Smooth muscle cell (in vitro differentiated cells): ENCODE results near the gene ALKBH2. TPM values are rescaled to one million over a fixed set of nuclear protein-coding genes. Genes with fewer than 3 reads are reported as not detected.
A peak's percentile ranks its signal among the peaks of the same experiment; 100 is the strongest.

Experiments
- DNase-seq: peaks from one replicate; lab custom pipeline; 2025; ENCODE audit not compliant: unreplicated experiment; lab: John Stamatoyannopoulos, UW
- H2AFZ ChIP-seq: fragments of 200-600 bp; sonication (generic); 2 replicates; pipeline ENCODE4 v1.6.0; 2016; ENCODE audit warnings: antibody characterized with exemption, low read depth, mild to moderate bottlenecking
- H3F3A ChIP-seq: fragments of 200-600 bp; sonication (generic); 2 replicates; pipeline ENCODE4 v1.6.0; 2017; ENCODE audit warnings: antibody characterized with exemption, low read depth
- H3K27ac ChIP-seq: fragments of 200-600 bp; sonication (generic); 2 replicates; pipeline ENCODE4 v1.5.1; 2016; ENCODE audit warnings: low read depth, mild to moderate bottlenecking
- H3K27me3 ChIP-seq: fragments of 200-600 bp; sonication (generic); 2 replicates; pipeline ENCODE4 v1.6.1; 2016; ENCODE audit warnings: low read depth, mild to moderate bottlenecking
- H3K36me3 ChIP-seq: fragments of 200-600 bp; sonication (generic); 2 replicates; pipeline ENCODE4 v1.5.1; 2016; ENCODE audit warnings: low read depth
- H3K4me1 ChIP-seq: fragments of 200-600 bp; sonication (generic); 2 replicates; pipeline ENCODE4 v1.5.1; 2016; ENCODE audit warnings: low read depth
- H3K4me2 ChIP-seq: fragments of 200-600 bp; sonication (generic); 2 replicates; pipeline ENCODE4 v1.6.0; 2016; ENCODE audit warnings: mild to moderate bottlenecking
- H3K4me3 ChIP-seq: fragments of 200-600 bp; sonication (generic); 2 replicates; pipeline ENCODE4 v1.5.1; 2016; ENCODE audit warnings: mild to moderate bottlenecking
- H3K79me2 ChIP-seq: fragments of 200-600 bp; sonication (generic); 2 replicates; pipeline ENCODE4 v1.6.0; 2016; ENCODE audit warnings: low read depth, mild to moderate bottlenecking
- H3K9ac ChIP-seq: fragments of 200-600 bp; sonication (generic); 2 replicates; pipeline ENCODE4 v1.6.0; 2016; ENCODE audit warnings: low read depth
- H3K9me3 ChIP-seq: fragments of 200-600 bp; sonication (generic); replicated peaks from 2 replicates; pipeline ENCODE4 v1.5.1; 2016; ENCODE audit warnings: low read depth
- H4K20me1 ChIP-seq: fragments of 200-600 bp; sonication (generic); 2 replicates; pipeline ENCODE4 v1.6.0; 2016; ENCODE audit warnings: low read depth
- CTCF ChIP-seq: fragments of 200-600 bp; sonication (generic); IDR thresholded peaks from 2 replicates; pipeline ENCODE4 v1.5.1; 2017; ENCODE audit warnings: borderline replicate concordance, mild to moderate bottlenecking, antibody characterized with exemption; ENCODE audit not compliant: insufficient read depth, poor library complexity, severe bottlenecking
- WGBS: methylation state at CpG from one replicate; pipeline ENCODE4 v1.1.7; 2016; ENCODE audit warnings: low lambda C conversion rate; 5-methylcytosine and 5-hydroxymethylcytosine counted together
- polyA plus RNA-seq: library from polyadenylated mRNA; unstranded; fragments of >200 nt; fragmentation: Nextera tagmentation; extraction: Ambion mirVana; gene quantifications from 2 replicates; pipeline ENCODE4 v1.2.1, GENCODE V29; 2016
- total RNA-seq: library from RNA; depleted of rRNA; stranded (reverse); fragments of >200 nt; gene quantifications from 2 replicates; pipeline ENCODE4 v1.2.3, GENCODE V29; 2014

Gene ALKBH2
- total and polyA plus RNA-seq, 2 experiments from 2014 or later = 13.6 to 17.6 TPM

GRCh38 chr12:109113661-109114321, 20.5 kb upstream of the ALKBH2 start:
- 95% methylated on average over 5 of the region's 5 CpGs for WGBS
- no peaks in the 10 kb centered on the region for H3K36me3 ChIP-seq
- no peak for TF ChIP-seq CTCF
- no peaks in the 10 kb centered on the region for H4K20me1 ChIP-seq
- peaks cover 16% of the 10 kb centered on the region for H3F3A ChIP-seq
- no peak overlapping the region for H3K9ac ChIP-seq
- no peak overlapping the region for H2AFZ ChIP-seq
- H3K9me3 ChIP-seq = no peaks in the 10 kb centered on the region
- H3K79me2 ChIP-seq = no peaks in the 10 kb centered on the region
- no peak overlapping the region for H3K4me2 ChIP-seq
- H3K4me1 ChIP-seq = peaks cover 18% of the 10 kb centered on the region
- no peak for DNase-seq
- no peak overlapping the region for H3K4me3 ChIP-seq
- no peak overlapping the region for H3K27ac ChIP-seq
- H3K27me3 ChIP-seq = no peaks in the 10 kb centered on the region

- peaks cover 18% of the 10 kb centered on the region for H3K4me1 ChIP-seq
- whole genome bisulfite sequencing = 91% methylated on average over 11 of the region's 11 CpGs
- no peaks in the 10 kb centered on the region for H3K27me3 ChIP-seq
- no peak for DNase-seq
- no peaks in the 10 kb centered on the region for H3K79me2 ChIP-seq
- no peaks in the 10 kb centered on the region for H4K20me1 ChIP-seq
- TF ChIP-seq CTCF = no peak
- H3K36me3 ChIP-seq = no peaks in the 10 kb centered on the region
- no peaks in the 10 kb centered on the region for H3K9me3 ChIP-seq
- no peak overlapping the region for H3K4me3 ChIP-seq
- H3K9ac ChIP-seq = no peak overlapping the region
- H3K4me2 ChIP-seq = no peak overlapping the region
- H3F3A ChIP-seq = peaks cover 16% of the 10 kb centered on the region
- no peak overlapping the region for H2AFZ ChIP-seq
- no peak overlapping the region for H3K27ac ChIP-seq
These were observed 19.6 kb upstream of the ALKBH2 start for GRCh38 chr12:109112720-109113465.

GRCh38 chr12:109110988-109111495, 17.8 kb upstream of the ALKBH2 start:
- peaks cover 14% of the 10 kb centered on the region for H3K4me1 ChIP-seq
- peak; percentile 52 for DNase-seq
- H3F3A ChIP-seq = peaks cover 16% of the 10 kb centered on the region
- H3K27ac ChIP-seq = peak overlapping the region; percentile 93
- peak overlapping the region; percentile 96 for H2AFZ ChIP-seq
- WGBS = 10% methylated on average over 19 of the region's 28 CpGs
- H4K20me1 ChIP-seq = no peaks in the 10 kb centered on the region
- no peaks in the 10 kb centered on the region for H3K36me3 ChIP-seq
- H3K27me3 ChIP-seq = no peaks in the 10 kb centered on the region
- H3K9me3 ChIP-seq = no peaks in the 10 kb centered on the region
- H3K4me2 ChIP-seq = peak overlapping the region; percentile 89
- peak overlapping the region; percentile 89 for H3K9ac ChIP-seq
- no peaks in the 10 kb centered on the region for H3K79me2 ChIP-seq
- TF ChIP-seq CTCF = no peak
- H3K4me3 ChIP-seq = peak overlapping the region; percentile 65
